ENCODE results near the gene IQGAP1. TPM values are rescaled to one million over a fixed set of nuclear protein-coding genes. Genes with fewer than 3 reads are reported as not detected.
A peak's percentile ranks its signal among the peaks of the same experiment; 100 is the strongest.

Gene IQGAP1
- polyA plus RNA-seq, 2 of the 4 experiments (the other 2 are of a cell fraction), result 100 to 168 TPM

GRCh38 chr15:90386221-90386620, 1.8 kb upstream of the IQGAP1 start:
- no peak for TF ChIP-seq RCOR1 (IDR thresholded peaks at IDR 0.05; ENCODE audit: low read depth, low read length)
- TF ChIP-seq ATOH8 (CRISPR knock-in tag; IDR thresholded peaks at IDR 0.05; ENCODE audit: low read depth), result no peak
- TF ChIP-seq HEYL (CRISPR knock-in tag; IDR thresholded peaks at IDR 0.05), result no peak
- no peak for TF ChIP-seq RAD21 (conservative IDR thresholded peaks at IDR 0.05 in 1 of 2, IDR thresholded peaks at IDR 0.05 in 1 of 2)
- no peak for TF ChIP-seq CBX2 (IDR thresholded peaks at IDR 0.05; ENCODE audit: borderline replicate concordance, low read depth)
- no peak for TF ChIP-seq MAX (IDR thresholded peaks at IDR 0.05)
- TF ChIP-seq RFX5 (IDR thresholded peaks at IDR 0.05), result no peak
- no peak for TF ChIP-seq HMGXB4 (CRISPR knock-in tag; IDR thresholded peaks at IDR 0.05; ENCODE audit: borderline replicate concordance)
- no peak for TF ChIP-seq NFE2L2 (conservative IDR thresholded peaks at IDR 0.05; ENCODE audit: low read length)
- TF ChIP-seq NR3C1 (IDR thresholded peaks at IDR 0.05), result no peak
- no peak for TF ChIP-seq USF2 (IDR thresholded peaks at IDR 0.05)
- TF ChIP-seq JUN (IDR thresholded peaks at IDR 0.05), result no peak
- no peak for TF ChIP-seq ELK1 (IDR thresholded peaks at IDR 0.05; ENCODE audit: low read depth, low read length)
- TF ChIP-seq SMC3 (IDR thresholded peaks at IDR 0.05), result no peak
- TF ChIP-seq FOSL2 (IDR thresholded peaks at IDR 0.05), result no peak
- TF ChIP-seq FOSL2 (CRISPR knock-in tag; IDR thresholded peaks at IDR 0.05), result no peak
- TF ChIP-seq ZSCAN20 (CRISPR knock-in tag; IDR thresholded peaks at IDR 0.05), result no peak
- TF ChIP-seq HES2 (IDR thresholded peaks at IDR 0.05), result no peak
- DNase-seq (ENCODE audit: low read depth in 1 of 2, low spot score in 1 of 2) (no peak), FAIRE-seq (no peak), ATAC-seq (no peak)
- Histone ChIP-seq H3K4me1 (peaks cover 10% of the 10 kb centered on the region; the same call in 2 of the 3 replicates), H3K9me3 (no peaks in the 10 kb centered on the region), H3K4me2 (no peak overlapping the region), H3K27ac (no peak overlapping the region), H3K4me3 (no peak overlapping the region)
- ChIA-PET POLR2A (no interaction called here), CTCF (interaction anchor here (0.7 to 4.7 kb wide), 5 partner anchors 9 to 95 kb away, joined by 3 to 22 read pairs (median 4); no protein-coding TSS in a partner anchor)
- WGBS (ENCODE audit: missing lambda C conversion rate), result 83% methylated on average over 2 of the region's 2 CpGs

GRCh38 chr15:90388462-90389380, 679 bp downstream of the IQGAP1 start:
- peak; percentile 66 to 70 for DNase-seq (ENCODE audit: low read depth in 1 of 2, low spot score in 1 of 2)
- peak overlapping the region; percentile 92 for H3K4me2 ChIP-seq
- ChIA-PET POLR2A (interaction anchor here (0.6 to 2.2 kb wide), 31 partner anchors 8 to 606 kb away, joined by 3 to 52 read pairs (median 5); partner anchors contain the start of genes PRC1, TTLL13 and ZNF774), CTCF (interaction anchor here (0.7 to 4.7 kb wide), 10 partner anchors 9 to 150 kb away, joined by 3 to 22 read pairs (median 6); no protein-coding TSS in a partner anchor)
- 1% methylated on average over 26 of the region's 52 CpGs for WGBS (ENCODE audit: missing lambda C conversion rate)
- H3K4me1 ChIP-seq, result peaks cover 10% of the 10 kb centered on the region; the same call in 2 of the 3 replicates
- TF ChIP-seq BCL3 (IDR thresholded peaks at IDR 0.05), result no peak; the same call in 2 of the 3 replicates
- TF ChIP-seq EHMT2 (IDR thresholded peaks at IDR 0.05; ENCODE audit: low read depth), result no peak
- peak in 1 of 2 experiments; percentile 51; a peak in 3 of 5 replicates for TF ChIP-seq JUN (IDR thresholded peaks at IDR 0.05)
- peak in 1 of 2 experiments; percentile 23; a peak in 1 of 5 replicates for TF ChIP-seq RAD21 (conservative IDR thresholded peaks at IDR 0.05 in 1 of 2, IDR thresholded peaks at IDR 0.05 in 1 of 2)
- no peak for TF ChIP-seq FOSL2 (IDR thresholded peaks at IDR 0.05)
- 0 out of 2 replicates have a peak, but pooled peaks have one; percentile 7 for TF ChIP-seq FOSL2 (CRISPR knock-in tag; IDR thresholded peaks at IDR 0.05)
- TF ChIP-seq RCOR1 (IDR thresholded peaks at IDR 0.05; ENCODE audit: low read depth, low read length), result no peak
- TF ChIP-seq CBX2 (IDR thresholded peaks at IDR 0.05; ENCODE audit: borderline replicate concordance, low read depth), result no peak
- peak; percentile 10; the same call in 1 of the 2 replicates for TF ChIP-seq MAX (IDR thresholded peaks at IDR 0.05)
- TF ChIP-seq PHF8 (IDR thresholded peaks at IDR 0.05; ENCODE audit: borderline replicate concordance, low read depth), result 0 out of 2 replicates have a peak, but pooled peaks have one; percentile 45
- TF ChIP-seq SMC3 (IDR thresholded peaks at IDR 0.05), result 0 out of 3 replicates have a peak, but pooled peaks have one; percentile 17
- no peaks in the 10 kb centered on the region for H3K9me3 ChIP-seq
- FAIRE-seq, result no peak
- H3K4me3 ChIP-seq, result peak overlapping the region; percentile 78
- ATAC-seq, result peak; percentile 71 to 75
- H3K27ac ChIP-seq, result peak overlapping the region; percentile 93 to 95

Data from A549 (cell line).